ENCODE data around the gene CCDC200. TPM values are rescaled to one million over a fixed set of nuclear protein-coding genes. Genes with fewer than 3 reads are reported as not detected.

CCDC200 gene
- total and polyA plus RNA-seq, 2 of the 13 experiments (the other 11 are each of a cell fraction or from before 2014, with no cell fraction given) = not detected

- TF ChIP-seq ZNF615 (CRISPR knock-in tag; IDR thresholded peaks at IDR 0.05; ENCODE audit: borderline replicate concordance) (no peak; the same call in none of the 2 replicates), FOXP1 (IDR thresholded peaks at IDR 0.05) (no peak), FOXP1 (CRISPR knock-in tag; IDR thresholded peaks at IDR 0.05) (peak; percentile 25; the same call in 1 of the 2 replicates), DRAP1 (CRISPR knock-in tag; IDR thresholded peaks at IDR 0.05) (peak; percentile 69), RBAK (CRISPR knock-in tag; IDR thresholded peaks at IDR 0.05) (no peak; the same call in 1 of the 2 replicates), ZNF430 (CRISPR knock-in tag; IDR thresholded peaks at IDR 0.05) (peak; percentile 82), MYNN (CRISPR knock-in tag; IDR thresholded peaks at IDR 0.05; ENCODE audit: low read depth) (no peak), RBM22 (optimal IDR thresholded peaks at IDR 0.05; ENCODE audit: low read length) (peak; percentile 24), ZNF556 (CRISPR knock-in tag; IDR thresholded peaks at IDR 0.05; ENCODE audit: borderline replicate concordance) (peak; percentile 91; the same call in 1 of the 2 replicates), SMC3 (IDR thresholded peaks at IDR 0.05; ENCODE audit: low read length) (peak; percentile 81), ZNF280D (CRISPR knock-in tag; IDR thresholded peaks at IDR 0.05) (peak; percentile 97), CCDC6 (CRISPR knock-in tag; IDR thresholded peaks at IDR 0.05) (no peak), RCOR2 (CRISPR knock-in tag; IDR thresholded peaks at IDR 0.05) (peak; percentile 84), ZNF354B (CRISPR knock-in tag; IDR thresholded peaks at IDR 0.05) (0 out of 2 replicates have a peak, but pooled peaks have one; percentile 30), ZNF841 (CRISPR knock-in tag; IDR thresholded peaks at IDR 0.05; ENCODE audit: borderline replicate concordance) (no peak), GATAD2A (CRISPR knock-in tag; IDR thresholded peaks at IDR 0.05) (peak; percentile 94), PATZ1 (CRISPR knock-in tag; IDR thresholded peaks at IDR 0.05) (peak; percentile 89), CAMTA2 (CRISPR knock-in tag; IDR thresholded peaks at IDR 0.05; ENCODE audit: borderline replicate concordance) (peak; percentile 29; the same call in 1 of the 2 replicates), KDM2A (CRISPR knock-in tag; IDR thresholded peaks at IDR 0.05; ENCODE audit: borderline replicate concordance, low read depth) (0 out of 2 replicates have a peak, but pooled peaks have one; percentile 18), FOSL2 (CRISPR knock-in tag; IDR thresholded peaks at IDR 0.05) (peak; percentile 31), ZNF101 (CRISPR knock-in tag; IDR thresholded peaks at IDR 0.05; ENCODE audit: borderline replicate concordance, low read depth) (peak; percentile 94; the same call in 1 of the 2 replicates), HBP1 (CRISPR knock-in tag; IDR thresholded peaks at IDR 0.05; ENCODE audit: low read depth) (no peak; the same call in 1 of the 2 replicates), MATR3 (CRISPR knock-in tag; IDR thresholded peaks at IDR 0.05) (no peak)
These were observed 11.4 kb downstream of the CCDC200 start (continued) for GRCh38 chr17:43216762-43217613.

All from HepG2 (cell line).